HepG2 (cell line): Measurements from ENCODE around the gene IL2RA. TPM values are rescaled to one million over a fixed set of nuclear protein-coding genes. Genes with fewer than 3 reads are reported as not detected.

ENCODE experiments used
- ATF7 ChIP-seq, 2 experiments: fragments of 450-650 bp in 1 of 2; sonication (generic) in 1 of 2; formaldehyde crosslinking in 1 of 2; IDR thresholded peaks; 2 replicates each; pipeline versions ENCODE4 v1.4.0 to v1.6.1; 2016 to 2020; ENCODE audit warnings: antibody characterized with exemption in 1 of 2, mild to moderate bottlenecking in 1 of 2, missing genetic modification reagents in 1 of 2
- ATF7-NPFF ChIP-seq: sonication (generic); formaldehyde crosslinking; IDR thresholded peaks from 2 replicates; pipeline ENCODE4 v1.8.1; 2023; ENCODE audit warnings: mild to moderate bottlenecking, low read depth, missing genetic modification reagents, moderate library complexity
- CTCF ChIP-seq: sonication (generic); formaldehyde crosslinking; IDR thresholded peaks from 2 replicates; pipeline ENCODE4 v1.5.0; 2020; ENCODE audit warnings: mild to moderate bottlenecking, missing genetic modification reagents, moderate library complexity
- PREB ChIP-seq: sonication (generic); formaldehyde crosslinking; IDR thresholded peaks from 2 replicates; pipeline ENCODE4 v1.4.0; 2020; ENCODE audit warnings: missing genetic modification reagents
- RFX3 ChIP-seq: IDR thresholded peaks from 2 replicates; pipeline ENCODE4 v1.6.1; 2016; ENCODE audit warnings: missing biosample characterization, missing genetic modification reagents
- THAP7 ChIP-seq: sonication (generic); formaldehyde crosslinking; IDR thresholded peaks from 2 replicates; pipeline ENCODE4 v1.8.1; 2023; ENCODE audit warnings: mild to moderate bottlenecking, missing genetic modification reagents
- THRA ChIP-seq: sonication (generic); formaldehyde crosslinking; IDR thresholded peaks from 2 replicates; pipeline ENCODE4 v1.4.0; 2020; ENCODE audit warnings: missing genetic modification reagents, borderline replicate concordance
- TIGD3 ChIP-seq: sonication (generic); formaldehyde crosslinking; IDR thresholded peaks from 2 replicates; pipeline ENCODE4 v1.5.1; 2020; ENCODE audit warnings: mild to moderate bottlenecking, missing genetic modification reagents, borderline replicate concordance
- TOE1 ChIP-seq: sonication (generic); formaldehyde crosslinking; IDR thresholded peaks from 2 replicates; pipeline ENCODE4 v1.4.0; 2020; ENCODE audit warnings: mild to moderate bottlenecking, missing genetic modification reagents
- TSC22D2 ChIP-seq: sonication (generic); formaldehyde crosslinking; IDR thresholded peaks from 2 replicates; pipeline ENCODE4 v1.5.1; 2020; ENCODE audit warnings: missing genetic modification reagents, mild to moderate bottlenecking, borderline replicate concordance
- ZBTB14 ChIP-seq: sonication (generic); formaldehyde crosslinking; IDR thresholded peaks from 2 replicates; pipeline ENCODE4 v1.4.0; 2020; ENCODE audit warnings: missing genetic modification reagents
- ZBTB7B ChIP-seq: sonication (generic); formaldehyde crosslinking; IDR thresholded peaks from 2 replicates; pipeline ENCODE4 v1.4.0; 2020; ENCODE audit warnings: missing genetic modification reagents
- ZFP41 ChIP-seq: sonication (generic); formaldehyde crosslinking; IDR thresholded peaks from 2 replicates; pipeline ENCODE4 v1.4.0; 2020; ENCODE audit warnings: mild to moderate bottlenecking, missing genetic modification reagents, borderline replicate concordance
- ZNF224 ChIP-seq: sonication (generic); formaldehyde crosslinking; IDR thresholded peaks from 2 replicates; pipeline ENCODE4 v1.5.0; 2020; ENCODE audit warnings: mild to moderate bottlenecking, missing genetic modification reagents
- ZNF225 ChIP-seq: sonication (generic); formaldehyde crosslinking; IDR thresholded peaks from 2 replicates; pipeline ENCODE4 v1.4.0; 2020; ENCODE audit warnings: mild to moderate bottlenecking, missing genetic modification reagents
- ZNF720 ChIP-seq: sonication (generic); formaldehyde crosslinking; IDR thresholded peaks from 2 replicates; pipeline ENCODE4 v1.4.0; 2020; ENCODE audit warnings: missing genetic modification reagents
- ZNF800 ChIP-seq: sonication (generic); formaldehyde crosslinking; IDR thresholded peaks from 2 replicates; pipeline ENCODE4 v1.4.0; 2020; ENCODE audit warnings: missing genetic modification reagents
- ZZZ3 ChIP-seq: sonication (generic); formaldehyde crosslinking; IDR thresholded peaks from 2 replicates; pipeline ENCODE4 v1.4.0; 2020; ENCODE audit warnings: missing genetic modification reagents, mild to moderate bottlenecking, borderline replicate concordance
- polyA plus RNA-seq, 8 experiments: library from polyadenylated mRNA; depleted of rRNA in 3 of 8; stranded (reverse) in 7 of 8; unstranded in 1 of 8; fragments of >200 nt; fragmentation: Illumina TruSeq in 4 of 8; extraction: Trizol in 4 of 8; gene quantifications; 2 replicates each; pipeline versions ENCODE4 v1.2.1 to v1.2.3, GENCODE V29; 2011 to 2016; ENCODE audit warnings: low read depth in 4 of 8, missing spikeins in 1 of 8, mixed read lengths in 1 of 8; ENCODE audit not compliant: insufficient read depth in 1 of 8
- total RNA-seq, 5 experiments: library from RNA; depleted of rRNA; stranded (reverse); fragments of >200 nt; fragmentation: Illumina TruSeq; extraction: Trizol; gene quantifications; 2 replicates each; pipeline ENCODE4 v1.2.3, GENCODE V29; 2016; ENCODE audit warnings: low read depth in 1 of 5

The IL2RA gene
- total and polyA plus RNA-seq, 2 of the 13 experiments (the other 11 are each of a cell fraction or from before 2014, with no cell fraction given): not detected

GRCh38 chr10:5976512-5977470 lies 85.4 kb downstream of the IL2RA start (continued):
- TF ChIP-seq TIGD3: no peak
- TF ChIP-seq CTCF (CRISPR knock-in tag): no peak
- TF ChIP-seq ZNF800 (CRISPR knock-in tag): peak; percentile 79; the same call in 1 of the 2 replicates
- no peak for TF ChIP-seq ATF7-NPFF
- no peak for TF ChIP-seq ZNF720
- no peak for TF ChIP-seq ZBTB7B (CRISPR knock-in tag)
- TF ChIP-seq ZNF225 (CRISPR knock-in tag): no peak
- TF ChIP-seq TOE1 (CRISPR knock-in tag): no peak
- no peak for TF ChIP-seq THAP7 (CRISPR knock-in tag)
- no peak for TF ChIP-seq ATF7 (IDR thresholded peaks at IDR 0.05)
- no peak for TF ChIP-seq ATF7 (CRISPR knock-in tag; IDR thresholded peaks at IDR 0.05)
- no peak for TF ChIP-seq ZNF224
- no peak for TF ChIP-seq THRA (CRISPR knock-in tag)
- TF ChIP-seq PREB: no peak
- no peak for TF ChIP-seq ZFP41 (CRISPR knock-in tag)
- no peak for TF ChIP-seq ZZZ3 (CRISPR knock-in tag)
- no peak for TF ChIP-seq RFX3
- no peak for TF ChIP-seq ZBTB14 (CRISPR knock-in tag)
- TF ChIP-seq TSC22D2: no peak
